NCI-H446 (cell line): ENCODE results near the gene PTER.

Experiments
- DNase-seq, 2 experiments: peaks; one replicate each; lab custom pipeline; 2025; lab: John Stamatoyannopoulos, UW

The PTER gene

GRCh38 chr10:16544099-16544498 lies 107.3 kb downstream of the PTER start:
- no peak for DNase-seq

GRCh38 chr10:16544591-16544990 lies 107.8 kb downstream of the PTER start:
- no peak for DNase-seq

DNA sequence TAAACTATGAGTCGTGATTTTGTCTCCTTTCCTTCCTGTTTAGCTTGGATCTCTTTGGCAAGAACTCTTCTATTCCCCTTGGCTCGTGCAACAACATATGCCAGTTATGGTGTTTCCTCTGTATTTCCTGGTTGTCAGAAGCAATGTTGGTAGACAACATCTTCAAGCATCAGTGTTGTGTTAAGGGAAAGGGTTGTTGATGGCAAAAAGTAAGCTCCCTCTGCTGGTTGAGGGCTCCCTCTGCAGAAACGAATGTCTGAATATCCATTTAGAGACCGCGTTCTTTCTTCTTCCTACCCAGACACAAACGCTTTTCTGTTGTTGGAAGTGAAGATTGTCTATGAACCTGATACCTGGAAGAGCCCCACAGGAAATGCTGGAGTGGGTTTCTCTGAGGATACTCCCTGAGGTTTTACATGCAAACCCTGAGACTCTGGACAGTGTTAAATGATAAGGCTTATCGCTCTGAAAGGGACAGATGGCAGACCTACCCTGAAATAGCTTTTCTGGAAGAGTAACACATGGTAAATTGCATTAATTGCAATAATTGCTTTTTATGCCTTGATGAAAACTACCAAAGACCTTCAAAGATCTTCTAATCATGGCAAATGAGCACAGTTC lies 108.4 kb downstream of the PTER start:
- DNase-seq, result peak; percentile 23 to 53

- DNase-seq, result no peak
Observed at GRCh38 chr10:16547973-16548372, 111.2 kb downstream of the PTER start.

DNA sequence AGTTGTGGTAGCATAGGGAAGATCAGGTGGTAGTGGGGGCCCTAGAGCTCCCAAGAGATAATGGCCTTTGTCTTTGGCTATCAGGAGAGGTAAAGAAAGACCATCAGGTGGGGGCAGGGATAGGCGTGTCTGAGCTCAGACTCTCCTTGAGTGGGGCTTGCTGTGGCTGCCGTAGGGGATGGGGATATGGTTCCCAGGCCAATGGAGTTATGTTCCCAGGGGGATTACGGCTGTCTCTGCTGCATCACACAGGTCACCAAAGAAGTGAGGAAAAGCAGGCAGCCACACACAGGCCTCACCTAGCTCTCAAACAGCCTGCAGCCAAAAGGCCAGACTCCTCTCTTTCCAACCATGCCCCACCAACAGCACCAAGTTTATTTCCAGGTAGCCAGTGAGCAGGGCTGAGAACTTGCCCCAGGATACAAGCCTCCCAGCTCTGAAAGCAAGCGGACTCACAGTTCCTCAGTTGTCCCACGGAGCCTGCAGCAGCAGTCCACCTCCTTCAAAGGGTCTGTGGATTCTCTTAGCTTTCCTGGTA lies 122.5 kb downstream of the PTER start:
- no peak for DNase-seq

DNA sequence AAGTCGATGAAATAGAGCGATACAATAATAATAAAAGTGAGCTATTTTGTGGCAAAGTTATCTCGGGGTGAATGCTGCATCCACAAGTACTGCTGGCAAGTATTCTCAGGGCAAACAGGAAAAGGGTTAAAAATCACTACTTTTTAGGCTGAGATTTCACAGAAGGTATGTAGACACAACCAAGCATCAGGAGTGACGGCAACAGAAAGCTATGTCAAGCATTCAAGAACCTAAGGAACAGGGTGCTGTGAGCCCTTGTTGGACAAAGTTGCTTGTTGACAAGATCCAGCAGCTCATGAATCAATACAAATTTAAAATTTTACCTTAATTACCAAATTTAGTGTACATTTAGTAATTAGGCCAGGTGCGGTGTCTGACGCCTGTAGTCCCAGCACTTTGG lies 126.1 kb downstream of the PTER start:
- no peak for DNase-seq
